MM.1S (cell line): ENCODE data around the gene SYT13.

Source experiments
- DNase-seq: peaks from one replicate; pipeline ENCODE4 v3.0.0-alpha.2; 2015
- H2AFZ ChIP-seq: fragments of 300-600 bp; sonication (generic); 2 replicates; pipeline ENCODE4 v1.6.0; 2016; ENCODE audit warnings: antibody characterized with exemption, low read length
- H3F3A ChIP-seq: fragments of 300-600 bp; sonication (generic); 2 replicates; pipeline ENCODE4 v1.6.1; 2016; ENCODE audit warnings: mild to moderate bottlenecking, antibody characterized with exemption, low read length, moderate library complexity, mixed read lengths; ENCODE audit not compliant: insufficient read depth
- H3K27ac ChIP-seq: fragments of 300-600 bp; sonication (generic); 2 replicates; pipeline ENCODE4 v1.5.1; 2016; ENCODE audit warnings: mild to moderate bottlenecking, low read length
- H3K27me3 ChIP-seq: fragments of 300-600 bp; sonication (generic); replicated peaks from 2 replicates; pipeline ENCODE4 v1.6.0; 2016; ENCODE audit warnings: low read length; ENCODE audit not compliant: insufficient read depth
- H3K36me3 ChIP-seq: fragments of 300-600 bp; sonication (generic); replicated peaks from 2 replicates; pipeline ENCODE4 v1.6.1; 2016; ENCODE audit warnings: mild to moderate bottlenecking, low read length, mixed read lengths; ENCODE audit not compliant: insufficient read depth
- H3K4me1 ChIP-seq: fragments of 300-600 bp; sonication (generic); 2 replicates; pipeline ENCODE4 v1.6.1; 2016; ENCODE audit warnings: low read length, mixed read lengths
- H3K4me2 ChIP-seq: fragments of 300-600 bp; sonication (generic); 2 replicates; pipeline ENCODE4 v1.6.0; 2016; ENCODE audit warnings: low read depth, low read length
- H3K4me3 ChIP-seq: fragments of 300-600 bp; sonication (generic); 2 replicates; pipeline ENCODE4 v1.5.1; 2016; ENCODE audit warnings: low read length, mixed read lengths
- H3K79me2 ChIP-seq: fragments of 300-600 bp; sonication (generic); 2 replicates; pipeline ENCODE4 v1.6.1; 2016; ENCODE audit warnings: mixed run types, low read length, mixed read lengths
- H3K9ac ChIP-seq: fragments of 300-600 bp; sonication (generic); 2 replicates; pipeline ENCODE4 v1.6.1; 2016; ENCODE audit warnings: low read length, mixed read lengths
- H3K9me2 ChIP-seq: fragments of 300-600 bp; sonication (generic); replicated peaks from 2 replicates; pipeline ENCODE4 v1.6.1; 2016; ENCODE audit warnings: mild to moderate bottlenecking, low read length, mixed read lengths; ENCODE audit not compliant: insufficient read depth
- H3K9me3 ChIP-seq: fragments of 300-600 bp; sonication (generic); replicated peaks from 2 replicates; pipeline ENCODE4 v1.6.1; 2016; ENCODE audit warnings: mild to moderate bottlenecking, low read length, mixed read lengths; ENCODE audit not compliant: insufficient read depth
- H4K20me1 ChIP-seq: fragments of 300-600 bp; sonication (generic); 2 replicates; pipeline ENCODE4 v1.6.1; 2016; ENCODE audit warnings: mild to moderate bottlenecking, low read length, moderate library complexity, mixed read lengths; ENCODE audit not compliant: insufficient read depth
- CTCF ChIP-seq: fragments of 300-600 bp; sonication (generic); IDR thresholded peaks from 2 replicates; pipeline ENCODE4 v1.5.1; 2016; ENCODE audit warnings: antibody characterized with exemption, low read length, mixed read lengths
- EZH2 ChIP-seq: fragments of 300-600 bp; sonication (generic); optimal IDR thresholded peaks from 2 replicates; pipeline ENCODE3; 2017; ENCODE audit warnings: low read depth, mild to moderate bottlenecking, antibody characterized with exemption, low read length, mixed read lengths
- EZH2phosphoT487 ChIP-seq: fragments of 300-600 bp; sonication (generic); IDR thresholded peaks from 2 replicates; pipeline ENCODE4 v1.6.1; 2018; ENCODE audit warnings: antibody characterized with exemption, low read length

Gene SYT13

GRCh38 chr11:45205978-45206377 is 80.2 kb downstream of the SYT13 start:
- H3K9ac ChIP-seq: no peak overlapping the region
- H3K4me1 ChIP-seq: no peaks in the 10 kb centered on the region
- H3K36me3 ChIP-seq: no peaks in the 10 kb centered on the region
- no peaks in the 10 kb centered on the region for H3F3A ChIP-seq
- no peak overlapping the region for H2AFZ ChIP-seq
- H3K4me3 ChIP-seq: no peak overlapping the region
- no peaks in the 10 kb centered on the region for H3K27me3 ChIP-seq
- no peak overlapping the region for H3K4me2 ChIP-seq
- no peaks in the 10 kb centered on the region for H3K9me3 ChIP-seq
- H4K20me1 ChIP-seq: no peaks in the 10 kb centered on the region
- TF ChIP-seq CTCF: no peak
- no peak for TF ChIP-seq EZH2
- TF ChIP-seq EZH2phosphoT487: no peak
- H3K79me2 ChIP-seq: no peaks in the 10 kb centered on the region
- H3K27ac ChIP-seq: no peak overlapping the region
- H3K9me2 ChIP-seq: no peaks in the 10 kb centered on the region
- DNase-seq: no peak

- no peak overlapping the region for H2AFZ ChIP-seq
- no peaks in the 10 kb centered on the region for H3F3A ChIP-seq
- DNase-seq: no peak
- no peaks in the 10 kb centered on the region for H3K4me1 ChIP-seq
- H3K27me3 ChIP-seq: no peaks in the 10 kb centered on the region
- H4K20me1 ChIP-seq: no peaks in the 10 kb centered on the region
- TF ChIP-seq EZH2 (no peak), CTCF (no peak), EZH2phosphoT487 (no peak)
- no peak overlapping the region for H3K9ac ChIP-seq
- no peak overlapping the region for H3K4me3 ChIP-seq
- no peaks in the 10 kb centered on the region for H3K36me3 ChIP-seq
- H3K27ac ChIP-seq: no peak overlapping the region
- no peaks in the 10 kb centered on the region for H3K79me2 ChIP-seq
- H3K9me3 ChIP-seq: no peaks in the 10 kb centered on the region
- H3K4me2 ChIP-seq: no peak overlapping the region
- H3K9me2 ChIP-seq: no peaks in the 10 kb centered on the region
Observed at GRCh38 chr11:45204761-45205160, 81.4 kb downstream of the SYT13 start.

- DNase-seq: no peak
- H3K79me2 ChIP-seq: no peaks in the 10 kb centered on the region
- H2AFZ ChIP-seq: no peak overlapping the region
- H3K9ac ChIP-seq: no peak overlapping the region
- H3K4me3 ChIP-seq: no peak overlapping the region
- no peak overlapping the region for H3K27ac ChIP-seq
- no peak overlapping the region for H3K4me2 ChIP-seq
- H3K9me2 ChIP-seq: no peaks in the 10 kb centered on the region
- H3K36me3 ChIP-seq: no peaks in the 10 kb centered on the region
- no peak for TF ChIP-seq CTCF
- no peak for TF ChIP-seq EZH2phosphoT487
- TF ChIP-seq EZH2: no peak
- H3K9me3 ChIP-seq: no peaks in the 10 kb centered on the region
- no peaks in the 10 kb centered on the region for H4K20me1 ChIP-seq
- H3F3A ChIP-seq: no peaks in the 10 kb centered on the region
- no peaks in the 10 kb centered on the region for H3K27me3 ChIP-seq
- no peaks in the 10 kb centered on the region for H3K4me1 ChIP-seq
Observed at GRCh38 chr11:45193695-45194094, 92.4 kb downstream of the SYT13 start.
